HCT116 (cell line): Measurements from ENCODE around the gene KCNA2.

Experiments
- CTCF ChIP-seq, 3 experiments: fragments of 200-600 bp in 1 of 3; sonication (generic) in 1 of 3; IDR thresholded peaks in 2 of 3; conservative IDR thresholded peaks in 1 of 3; 2 replicates each; pipeline ENCODE4 v1.5.1; 2012 to 2017; ENCODE audit warnings: low read depth in 2 of 3, low read length in 2 of 3, antibody characterized with exemption in 1 of 3, borderline replicate concordance in 1 of 3, control low read depth in 1 of 3, mild to moderate bottlenecking in 1 of 3, mixed read lengths in 1 of 3, mixed run types in 1 of 3, moderate library complexity in 1 of 3; ENCODE audit not compliant: insufficient read depth in 1 of 3
- EZH2 ChIP-seq: fragments of 200-600 bp; sonication (generic); IDR thresholded peaks from 2 replicates; pipeline ENCODE4 v1.6.1; 2017; ENCODE audit warnings: antibody characterized with exemption, mixed run types
- POLR2A ChIP-seq: IDR thresholded peaks from 2 replicates; pipeline ENCODE4 v1.7.0; 2011; ENCODE audit warnings: borderline replicate concordance; ENCODE audit not compliant: insufficient read depth, insufficient read length; ENCODE audit errors: extremely low read depth
- POLR2AphosphoS5 ChIP-seq: IDR thresholded peaks from 2 replicates; pipeline ENCODE4 v1.6.1; 2011; ENCODE audit warnings: mild to moderate bottlenecking, low read depth, low read length, moderate library complexity
- SIN3A ChIP-seq: IDR thresholded peaks from 2 replicates; pipeline ENCODE4 v1.6.1; 2012; ENCODE audit warnings: low read depth
- TCF7L2 ChIP-seq: IDR thresholded peaks from 2 replicates; pipeline ENCODE4 v1.7.0; 2011; ENCODE audit warnings: borderline replicate concordance, inconsistent platforms; ENCODE audit not compliant: insufficient read depth, insufficient read length; ENCODE audit errors: extremely low read depth
- YY1 ChIP-seq: IDR thresholded peaks from 2 replicates; pipeline ENCODE4 v1.6.1; 2011; ENCODE audit warnings: low read length, low read depth, moderate library complexity, mild to moderate bottlenecking; ENCODE audit not compliant: insufficient replicate concordance; ENCODE audit errors: extremely low read depth
- ZFX ChIP-seq: fragments of 450-650 bp; IDR thresholded peaks from 2 replicates; pipeline ENCODE4 v1.6.1; 2017
- ZNF274 ChIP-seq: fragments of 200-500 bp; sonication (Bioruptor generic); IDR thresholded peaks from 2 replicates; pipeline ENCODE4 v1.6.1; 2014; ENCODE audit warnings: mild to moderate bottlenecking, low read depth, low read length, inconsistent platforms
- TF ChIP-seq, protein P1 (sequence below): IDR thresholded peaks from 2 replicates; pipeline ENCODE4 v1.6.1; 2011; ENCODE audit warnings: mild to moderate bottlenecking, low read length, moderate library complexity; ENCODE audit not compliant: insufficient replicate concordance; ENCODE audit errors: extremely low read depth
- TF ChIP-seq, protein P2 (sequence below): IDR thresholded peaks from 2 replicates; pipeline ENCODE4 v1.6.1; 2012; ENCODE audit warnings: low read depth

DNA sequence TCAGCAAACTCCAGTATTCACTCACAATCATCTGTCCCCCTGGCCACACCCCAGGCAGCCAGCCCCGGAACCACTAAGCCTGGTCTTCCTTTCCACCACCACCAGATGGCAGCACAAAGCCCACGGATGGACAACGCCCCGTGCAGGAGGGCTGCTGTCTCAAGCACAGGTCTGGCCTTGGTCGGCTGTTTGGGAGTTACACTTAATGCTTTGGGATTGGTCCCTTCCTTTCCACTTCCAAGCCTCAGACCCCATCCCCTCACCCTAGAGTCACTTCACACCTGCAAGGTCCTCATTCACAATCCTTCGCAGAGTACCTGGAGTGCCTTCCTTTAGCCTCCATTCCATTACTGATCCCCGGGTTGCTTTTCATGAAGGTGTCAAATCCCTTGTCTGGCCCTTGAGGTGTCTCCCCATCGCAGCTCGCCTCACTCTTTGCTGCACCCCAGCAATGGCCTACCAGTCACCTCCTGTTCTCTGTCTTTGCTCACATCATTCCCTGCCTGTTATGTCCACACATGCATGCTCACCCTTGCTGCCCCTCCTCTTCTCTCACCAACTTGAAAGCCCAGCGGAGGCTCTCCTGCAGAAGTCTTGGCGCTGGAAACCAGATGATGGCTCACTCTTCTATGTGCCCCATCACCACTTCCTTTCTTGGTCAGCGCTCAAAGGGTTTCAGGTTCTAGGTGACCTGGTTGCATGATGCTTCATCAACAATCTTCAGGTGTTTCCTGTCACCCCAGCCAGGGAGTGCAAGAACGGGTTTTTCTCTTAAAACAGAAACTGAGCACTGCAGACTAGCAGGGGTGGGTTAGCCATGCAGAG is 24.9 kb upstream of the KCNA2 start:
- peak; percentile 82 to 88 (median 85) for TF ChIP-seq CTCF (IDR thresholded peaks at IDR 0.05 in 2 of 3, conservative IDR thresholded peaks at IDR 0.05 in 1 of 3; ENCODE audit: borderline replicate concordance in 1 of 3, insufficient read depth in 1 of 3, low read depth in 2 of 3, low read length in 2 of 3)
- TF ChIP-seq, protein P1, sequence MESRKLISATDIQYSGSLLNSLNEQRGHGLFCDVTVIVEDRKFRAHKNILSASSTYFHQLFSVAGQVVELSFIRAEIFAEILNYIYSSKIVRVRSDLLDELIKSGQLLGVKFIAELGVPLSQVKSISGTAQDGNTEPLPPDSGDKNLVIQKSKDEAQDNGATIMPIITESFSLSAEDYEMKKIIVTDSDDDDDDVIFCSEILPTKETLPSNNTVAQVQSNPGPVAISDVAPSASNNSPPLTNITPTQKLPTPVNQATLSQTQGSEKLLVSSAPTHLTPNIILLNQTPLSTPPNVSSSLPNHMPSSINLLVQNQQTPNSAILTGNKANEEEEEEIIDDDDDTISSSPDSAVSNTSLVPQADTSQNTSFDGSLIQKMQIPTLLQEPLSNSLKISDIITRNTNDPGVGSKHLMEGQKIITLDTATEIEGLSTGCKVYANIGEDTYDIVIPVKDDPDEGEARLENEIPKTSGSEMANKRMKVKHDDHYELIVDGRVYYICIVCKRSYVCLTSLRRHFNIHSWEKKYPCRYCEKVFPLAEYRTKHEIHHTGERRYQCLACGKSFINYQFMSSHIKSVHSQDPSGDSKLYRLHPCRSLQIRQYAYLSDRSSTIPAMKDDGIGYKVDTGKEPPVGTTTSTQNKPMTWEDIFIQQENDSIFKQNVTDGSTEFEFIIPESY: no peak
- TF ChIP-seq ZFX: no peak
- no peak for TF ChIP-seq TCF7L2
- no peak for TF ChIP-seq POLR2A
- no peak for TF ChIP-seq POLR2AphosphoS5
- TF ChIP-seq SIN3A: no peak
- TF ChIP-seq YY1: no peak
- TF ChIP-seq ZNF274: no peak
- TF ChIP-seq EZH2: no peak
- TF ChIP-seq, protein P2, sequence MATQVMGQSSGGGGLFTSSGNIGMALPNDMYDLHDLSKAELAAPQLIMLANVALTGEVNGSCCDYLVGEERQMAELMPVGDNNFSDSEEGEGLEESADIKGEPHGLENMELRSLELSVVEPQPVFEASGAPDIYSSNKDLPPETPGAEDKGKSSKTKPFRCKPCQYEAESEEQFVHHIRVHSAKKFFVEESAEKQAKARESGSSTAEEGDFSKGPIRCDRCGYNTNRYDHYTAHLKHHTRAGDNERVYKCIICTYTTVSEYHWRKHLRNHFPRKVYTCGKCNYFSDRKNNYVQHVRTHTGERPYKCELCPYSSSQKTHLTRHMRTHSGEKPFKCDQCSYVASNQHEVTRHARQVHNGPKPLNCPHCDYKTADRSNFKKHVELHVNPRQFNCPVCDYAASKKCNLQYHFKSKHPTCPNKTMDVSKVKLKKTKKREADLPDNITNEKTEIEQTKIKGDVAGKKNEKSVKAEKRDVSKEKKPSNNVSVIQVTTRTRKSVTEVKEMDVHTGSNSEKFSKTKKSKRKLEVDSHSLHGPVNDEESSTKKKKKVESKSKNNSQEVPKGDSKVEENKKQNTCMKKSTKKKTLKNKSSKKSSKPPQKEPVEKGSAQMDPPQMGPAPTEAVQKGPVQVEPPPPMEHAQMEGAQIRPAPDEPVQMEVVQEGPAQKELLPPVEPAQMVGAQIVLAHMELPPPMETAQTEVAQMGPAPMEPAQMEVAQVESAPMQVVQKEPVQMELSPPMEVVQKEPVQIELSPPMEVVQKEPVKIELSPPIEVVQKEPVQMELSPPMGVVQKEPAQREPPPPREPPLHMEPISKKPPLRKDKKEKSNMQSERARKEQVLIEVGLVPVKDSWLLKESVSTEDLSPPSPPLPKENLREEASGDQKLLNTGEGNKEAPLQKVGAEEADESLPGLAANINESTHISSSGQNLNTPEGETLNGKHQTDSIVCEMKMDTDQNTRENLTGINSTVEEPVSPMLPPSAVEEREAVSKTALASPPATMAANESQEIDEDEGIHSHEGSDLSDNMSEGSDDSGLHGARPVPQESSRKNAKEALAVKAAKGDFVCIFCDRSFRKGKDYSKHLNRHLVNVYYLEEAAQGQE: no peak
